Transverse colon (tissue), 4 donors: ENCODE results near the gene CLCN1. TPM values are rescaled to one million over a fixed set of nuclear protein-coding genes. Genes with fewer than 3 reads are reported as not detected.
A peak's percentile ranks its signal among the peaks of the same experiment; 100 is the strongest.

ENCODE experiments used
- DNase-seq: peaks from one replicate; pipeline ENCODE4 v3.0.0-alpha.2; 2019
- H3K27ac ChIP-seq, 4 donors: fragments of 200-600 bp; sonication (generic); 2 replicates each; pipeline ENCODE4 v1.5.1; 2016 to 2018; ENCODE audit warnings: inconsistent platforms in 4 of 4
- H3K27me3 ChIP-seq: fragments of 200-600 bp; sonication (generic); 2 replicates; pipeline ENCODE4 v1.5.1; 2017; ENCODE audit warnings: inconsistent platforms
- H3K36me3 ChIP-seq, 4 donors: fragments of 200-600 bp; sonication (generic); 2 replicates each; pipeline ENCODE4 v1.5.1; 2017 to 2019; ENCODE audit warnings: inconsistent platforms in 4 of 4
- H3K4me1 ChIP-seq, 4 donors: fragments of 200-600 bp; sonication (generic); 2 replicates each; pipeline ENCODE4 v1.5.1; 2017 to 2020; ENCODE audit warnings: inconsistent platforms in 4 of 4
- H3K4me3 ChIP-seq, 4 donors: fragments of 200-600 bp; sonication (generic); 1 replicate in 1 of 4; 2 replicates in 3 of 4; pipeline versions ENCODE4 v1.5.1 to v1.6.1; 2017 to 2019; ENCODE audit warnings: inconsistent platforms in 4 of 4
- H3K9me3 ChIP-seq, 2 donors: fragments of 200-600 bp; sonication (generic); 2 replicates each; pipeline ENCODE4 v1.5.1; 2017 to 2019; ENCODE audit warnings: inconsistent platforms in 2 of 2
- EP300 ChIP-seq: sonication (generic); formaldehyde crosslinking; IDR thresholded peaks from one replicate; pipeline ENCODE4 v1.6.1; 2017; ENCODE audit warnings: antibody characterized with exemption, low read depth
- POLR2A ChIP-seq: fragments of 450-650 bp; IDR thresholded peaks from one replicate; pipeline ENCODE4 v1.6.1; 2016; ENCODE audit warnings: antibody characterized with exemption, mild to moderate bottlenecking, moderate library complexity
- POLR2AphosphoS5 ChIP-seq, 3 donors: sonication (generic); formaldehyde crosslinking; IDR thresholded peaks; one replicate each; pipeline ENCODE4 v1.6.1; 2016; ENCODE audit warnings: antibody characterized with exemption in 3 of 3
- WGBS, 2 donors: methylation state at CpG; one replicate each; pipeline ENCODE4 v1.1.5; 2018; ENCODE audit warnings: low coverage in 1 of 2; 5-methylcytosine and 5-hydroxymethylcytosine counted together
- in situ Hi-C, 4 donors: fragments of 200-750 bp; cut with MboI; loops; one replicate each; pipeline versions ENCODE4 v1.15.0 to v1.15.1; 2017; ENCODE audit warnings: low sequenced_read_pairs in 3 of 4, low pct_ligation_motif_present in 1 of 4, low pct_unique_long_range_greater_than_20kb in 1 of 4
- intact Hi-C: fragments of 100-400 bp; cut with DNase I; formaldehyde crosslinking; loops from one replicate; pipeline ENCODE4 v1.15.1; 2023; ENCODE audit warnings: low total_unique reads
- total RNA-seq, 4 donors: library from RNA; depleted of rRNA; stranded (reverse); fragments of >200 nt; gene quantifications; one replicate each; pipeline ENCODE4 v1.1.0, GENCODE V29; 2016
- TF ChIP-seq, protein P1 (sequence below), 5 experiments: fragments of 200-600 bp in 3 of 5; fragments of 450-650 bp in 2 of 5; sonication (generic) in 3 of 5; IDR thresholded peaks; 1 replicate in 2 of 5; 2 replicates in 3 of 5; pipeline ENCODE4 v1.5.1; 2016 to 2017; ENCODE audit warnings: antibody characterized with exemption in 5 of 5, inconsistent platforms in 3 of 5, mild to moderate bottlenecking in 2 of 5, moderate library complexity in 1 of 5

CLCN1 gene
- total RNA-seq, 4 donors from 2014 or later, result not detected

DNA sequence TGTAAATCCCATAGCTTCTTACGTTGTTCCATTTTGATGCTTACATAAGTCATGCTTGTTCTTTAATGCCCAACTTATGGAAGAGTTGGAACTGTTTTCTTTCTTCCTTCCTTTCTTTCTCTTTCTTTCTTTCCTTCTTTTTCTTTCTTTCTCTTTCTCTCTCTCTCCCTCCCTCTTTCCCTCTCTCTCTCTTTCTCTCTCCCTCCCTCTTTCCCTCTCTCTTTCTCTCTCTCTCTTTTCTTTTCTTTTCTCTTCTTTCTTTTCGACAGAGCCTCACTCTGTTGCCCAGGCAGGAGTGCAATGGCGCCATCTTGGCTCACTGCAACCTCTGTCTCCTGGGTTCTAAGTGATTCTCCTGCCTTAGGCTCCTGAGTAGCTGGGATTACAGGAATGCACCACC, 27.7 kb downstream of the CLCN1 start:
- Histone ChIP-seq H3K4me1 (peaks cover 0 to 8% (median 3%) of the 10 kb centered on the region in 4 donors), H3K27me3 (peaks cover 15% of the 10 kb centered on the region), H3K27ac (no peak overlapping the region), H3K9me3 (no peaks in the 10 kb centered on the region), H3K4me3 (no peak overlapping the region), H3K36me3 (no peaks in the 10 kb centered on the region)
- no peak for DNase-seq
- 94 to 100% methylated on average over 3 of the region's 3 CpGs for WGBS, 2 donors
- TF ChIP-seq EP300 (no peak), POLR2A (no peak), POLR2AphosphoS5 (IDR thresholded peaks at IDR 0.05) (no peak)
- TF ChIP-seq, protein P1, sequence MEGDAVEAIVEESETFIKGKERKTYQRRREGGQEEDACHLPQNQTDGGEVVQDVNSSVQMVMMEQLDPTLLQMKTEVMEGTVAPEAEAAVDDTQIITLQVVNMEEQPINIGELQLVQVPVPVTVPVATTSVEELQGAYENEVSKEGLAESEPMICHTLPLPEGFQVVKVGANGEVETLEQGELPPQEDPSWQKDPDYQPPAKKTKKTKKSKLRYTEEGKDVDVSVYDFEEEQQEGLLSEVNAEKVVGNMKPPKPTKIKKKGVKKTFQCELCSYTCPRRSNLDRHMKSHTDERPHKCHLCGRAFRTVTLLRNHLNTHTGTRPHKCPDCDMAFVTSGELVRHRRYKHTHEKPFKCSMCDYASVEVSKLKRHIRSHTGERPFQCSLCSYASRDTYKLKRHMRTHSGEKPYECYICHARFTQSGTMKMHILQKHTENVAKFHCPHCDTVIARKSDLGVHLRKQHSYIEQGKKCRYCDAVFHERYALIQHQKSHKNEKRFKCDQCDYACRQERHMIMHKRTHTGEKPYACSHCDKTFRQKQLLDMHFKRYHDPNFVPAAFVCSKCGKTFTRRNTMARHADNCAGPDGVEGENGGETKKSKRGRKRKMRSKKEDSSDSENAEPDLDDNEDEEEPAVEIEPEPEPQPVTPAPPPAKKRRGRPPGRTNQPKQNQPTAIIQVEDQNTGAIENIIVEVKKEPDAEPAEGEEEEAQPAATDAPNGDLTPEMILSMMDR (IDR thresholded peaks at IDR 0.05), result no peak
- intact Hi-C loops (no loop called here), in situ Hi-C loops (loop anchor here in 1 of 4 donors (25.0 kb wide), 1 partner anchor 331 kb away; no protein-coding TSS in a partner anchor)

DNA sequence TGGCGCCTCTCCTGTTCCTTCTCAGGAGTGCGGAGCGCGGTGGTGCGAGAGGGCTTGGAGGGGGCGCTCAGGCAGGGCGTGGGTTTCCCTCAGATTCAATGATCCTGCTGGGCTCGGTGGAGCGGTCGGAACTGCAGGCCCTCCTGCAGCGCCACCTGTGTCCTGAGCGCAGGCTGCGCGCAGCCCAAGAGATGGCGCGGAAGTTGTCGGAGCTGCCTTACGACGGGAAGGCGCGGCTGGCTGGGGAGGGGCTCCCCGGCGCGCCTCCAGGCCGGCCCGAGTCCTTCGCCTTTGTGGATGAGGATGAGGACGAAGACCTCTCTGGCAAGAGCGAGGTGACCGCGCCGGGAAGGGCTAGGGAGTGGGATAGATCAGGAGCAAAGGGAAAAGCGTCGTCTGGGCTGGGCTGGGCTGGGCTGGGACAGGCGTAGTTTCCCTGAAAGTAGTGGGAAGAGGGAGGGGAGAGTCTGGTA, 29.6 kb downstream of the CLCN1 start:
- TF ChIP-seq, protein P1 (IDR thresholded peaks at IDR 0.05), result peak; percentile 41 to 61 (median 52)
- TF ChIP-seq EP300 (no peak), POLR2A (no peak), POLR2AphosphoS5 (IDR thresholded peaks at IDR 0.05) (no peak)
- Histone ChIP-seq H3K4me1 (peaks cover 0 to 8% (median 3%) of the 10 kb centered on the region in 4 donors), H3K9me3 (no peaks in the 10 kb centered on the region), H3K4me3 (peak overlapping the region in 1 of 4 donors; percentile 30), H3K27ac (no peak overlapping the region), H3K36me3 (no peaks in the 10 kb centered on the region), H3K27me3 (peaks cover 6% of the 10 kb centered on the region)
- 0 to 12% methylated on average over 1 to 23 of the region's 35 CpGs for WGBS, 2 donors
- DNase-seq, result peak; percentile 70
- intact Hi-C loops (no loop called here), in situ Hi-C loops (loop anchor here in 1 of 4 donors (25.0 kb wide), 1 partner anchor 333 kb away; no protein-coding TSS in a partner anchor)

DNA sequence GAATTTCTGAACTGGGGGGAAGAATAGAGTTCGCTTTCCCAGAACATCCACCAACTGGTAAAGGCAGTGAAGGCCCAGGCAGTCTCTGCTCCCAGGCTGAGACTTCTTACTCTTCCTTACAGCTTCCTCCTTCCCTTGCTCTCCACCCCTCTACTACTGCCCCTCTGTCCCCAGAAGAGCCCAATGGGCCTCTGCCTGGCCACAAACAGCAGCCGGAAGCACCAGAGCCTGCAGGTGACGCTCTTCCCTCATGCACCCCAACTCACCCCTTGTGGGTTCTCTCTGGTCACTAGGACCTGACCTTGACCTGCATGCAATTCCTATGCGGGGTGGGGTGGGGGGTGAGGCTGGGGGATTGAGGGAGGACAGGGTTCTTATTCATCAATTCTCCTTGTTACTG, 30.1 kb downstream of the CLCN1 start:
- WGBS, 2 donors, result 96 to 100% methylated on average over 1 to 4 of the region's 4 CpGs
- no peak overlapping the region for H3K4me3 ChIP-seq
- H3K4me1 ChIP-seq, result peaks cover 0 to 8% (median 3%) of the 10 kb centered on the region in 4 donors
- in situ Hi-C loops, result loop anchor here in 1 of 4 donors (25.0 kb wide), 1 partner anchor 334 kb away; no protein-coding TSS in a partner anchor
- intact Hi-C loops, result no loop called here
- TF ChIP-seq, protein P1 (IDR thresholded peaks at IDR 0.05), result no peak
- TF ChIP-seq POLR2A, result no peak
- no peak for TF ChIP-seq EP300
- no peak for TF ChIP-seq POLR2AphosphoS5 (IDR thresholded peaks at IDR 0.05)
- peaks cover 6% of the 10 kb centered on the region for H3K27me3 ChIP-seq
- no peak overlapping the region for H3K27ac ChIP-seq
- no peaks in the 10 kb centered on the region for H3K9me3 ChIP-seq
- H3K36me3 ChIP-seq, result no peaks in the 10 kb centered on the region
- DNase-seq, result no peak

DNA sequence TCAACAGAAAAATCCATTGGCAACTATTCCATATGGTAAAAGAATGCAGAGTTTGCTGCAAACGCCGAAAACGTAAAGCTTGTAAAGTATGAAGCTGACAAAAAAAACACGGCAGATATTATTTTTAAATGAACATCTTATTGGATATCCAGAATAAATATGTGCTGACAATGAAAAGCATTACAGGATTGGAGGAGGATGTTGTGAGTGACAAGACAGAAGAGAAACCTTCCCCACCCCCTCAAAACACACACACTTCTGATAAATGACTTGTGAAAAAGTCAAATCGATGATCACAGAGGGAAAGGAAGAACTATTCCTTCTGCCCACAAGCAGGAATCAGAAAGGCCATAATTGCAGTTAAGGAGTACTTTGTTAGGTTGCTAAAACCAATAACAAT, 32.0 kb downstream of the CLCN1 start:
- WGBS, 2 donors, result 65 to 85% methylated on average over 5 of the region's 5 CpGs
- Histone ChIP-seq H3K4me3 (no peak overlapping the region), H3K27ac (no peak overlapping the region), H3K9me3 (no peaks in the 10 kb centered on the region), H3K36me3 (no peaks in the 10 kb centered on the region), H3K4me1 (peaks cover 0 to 8% (median 3%) of the 10 kb centered on the region in 4 donors), H3K27me3 (peaks cover 6% of the 10 kb centered on the region)
- intact Hi-C loops, result no loop called here
- no peak for DNase-seq
- TF ChIP-seq EP300, result no peak
- in situ Hi-C loops, result loop anchor here in 1 of 4 donors (25.0 kb wide), 1 partner anchor 336 kb away; no protein-coding TSS in a partner anchor
